ENCODE measurements around the gene EARS2.
A peak's percentile ranks its signal among the peaks of the same experiment; 100 is the strongest.
"Not testable (repeated sequence)": the region's sequence is repeated elsewhere in the genome, so short reads cannot be mapped to it uniquely, and the experiment has no call there.

The EARS2 gene

GRCh38 chr16:23527961-23528643 lies 29.0 kb downstream of the EARS2 start:
- no peak for DNase-seq (ENCODE audit: low read depth, low spot score)

- DNase-seq (ENCODE audit: low read depth, low spot score): no peak
Observed at GRCh38 chr16:23524886-23525285, 32.3 kb downstream of the EARS2 start.

GRCh38 chr16:23523876-23524385 lies 33.2 kb downstream of the EARS2 start:
- DNase-seq (ENCODE audit: low read depth, low spot score): no peak

- DNase-seq (ENCODE audit: low read depth, low spot score): no peak
Observed at GRCh38 chr16:23523321-23523720, 33.8 kb downstream of the EARS2 start.

- no peak for DNase-seq (ENCODE audit: low read depth, low spot score)
Observed at GRCh38 chr16:23521965-23522364, 35.2 kb downstream of the EARS2 start.

- no peak for DNase-seq (ENCODE audit: low read depth, low spot score)
Observed at GRCh38 chr16:23521037-23521743, 36.0 kb downstream of the EARS2 start.

GRCh38 chr16:23520500-23520899 lies 36.6 kb downstream of the EARS2 start:
- no peak for DNase-seq (ENCODE audit: low read depth, low spot score)

- no peak for DNase-seq (ENCODE audit: low read depth, low spot score)
Observed at GRCh38 chr16:23519282-23519681, 37.9 kb downstream of the EARS2 start.

- DNase-seq (ENCODE audit: low read depth, low spot score): no peak
Observed at GRCh38 chr16:23518435-23518891, 38.7 kb downstream of the EARS2 start.

- DNase-seq (ENCODE audit: low read depth, low spot score): no peak
Observed at GRCh38 chr16:23516366-23517137, 40.6 kb downstream of the EARS2 start.

GRCh38 chr16:23515881-23516280 lies 41.3 kb downstream of the EARS2 start:
- no peak for DNase-seq (ENCODE audit: low read depth, low spot score)

- DNase-seq (ENCODE audit: low read depth, low spot score): no peak
Observed at GRCh38 chr16:23514381-23515152, 42.6 kb downstream of the EARS2 start.

- no peak for DNase-seq (ENCODE audit: low read depth, low spot score)
Observed at GRCh38 chr16:23512168-23512695, 44.9 kb downstream of the EARS2 start.

- DNase-seq (ENCODE audit: low read depth, low spot score): no peak
Observed at GRCh38 chr16:23511731-23512130, 45.4 kb downstream of the EARS2 start.

- not testable (repeated sequence) for DNase-seq (ENCODE audit: low read depth, low spot score)
Observed at GRCh38 chr16:23510915-23511270, 46.3 kb downstream of the EARS2 start.

- DNase-seq (ENCODE audit: low read depth, low spot score): peak; percentile 47
Observed at GRCh38 chr16:23510164-23510914, 46.8 kb downstream of the EARS2 start, which contains the start of gene GGA2. Gene GGA2, minus strand, starts transcription at chr16:23510494. Its CDS starts 83 bp downstream, at chr16:23510411.

- no peak for DNase-seq (ENCODE audit: low read depth, low spot score)
Observed at GRCh38 chr16:23509782-23510163, 47.4 kb downstream of the EARS2 start.

GRCh38 chr16:23509441-23509754 lies 47.8 kb downstream of the EARS2 start:
- DNase-seq (ENCODE audit: low read depth, low spot score): no peak

GRCh38 chr16:23508589-23509440 lies 48.3 kb downstream of the EARS2 start:
- DNase-seq (ENCODE audit: low read depth, low spot score): no peak

- no peak for DNase-seq (ENCODE audit: low read depth, low spot score)
Observed at GRCh38 chr16:23506606-23506994, 50.5 kb downstream of the EARS2 start.
